GM21723 (cell line): ENCODE results near the gene EXT2.

Source experiments
- ATAC-seq: cut with Tn5 transposase; IDR thresholded peaks from one replicate; pipeline ENCODE4 v1.9.1; 2021; ENCODE audit warnings: mild to moderate bottlenecking, moderate library complexity; ENCODE audit not compliant: unreplicated experiment

EXT2 gene

GRCh38 chr11:44280257-44280656, 184.8 kb downstream of the EXT2 start:
- no peak for ATAC-seq

- ATAC-seq: no peak
Observed at GRCh38 chr11:44281151-44281550, 185.7 kb downstream of the EXT2 start.

- no peak for ATAC-seq
Observed at GRCh38 chr11:44282620-44283019, 187.1 kb downstream of the EXT2 start.

GRCh38 chr11:44285756-44286155, 190.3 kb downstream of the EXT2 start:
- ATAC-seq: no peak

GRCh38 chr11:44286268-44286880, 190.9 kb downstream of the EXT2 start:
- no peak for ATAC-seq

GRCh38 chr11:44286911-44287310, 191.4 kb downstream of the EXT2 start:
- no peak for ATAC-seq

- ATAC-seq: no peak
Observed at GRCh38 chr11:44288133-44288526, 192.7 kb downstream of the EXT2 start.

- ATAC-seq: no peak
Observed at GRCh38 chr11:44290208-44290607, 194.7 kb downstream of the EXT2 start.
